Suppressor macrophage treated with lipopolysaccharide for 1 hour (primary cell): ENCODE data around the gene KDM4C.

Experiments used
- DNase-seq, 3 donors: peaks; one replicate each; pipeline ENCODE4 v3.0.0-alpha.2; 2020 to 2022

KDM4C gene

DNA sequence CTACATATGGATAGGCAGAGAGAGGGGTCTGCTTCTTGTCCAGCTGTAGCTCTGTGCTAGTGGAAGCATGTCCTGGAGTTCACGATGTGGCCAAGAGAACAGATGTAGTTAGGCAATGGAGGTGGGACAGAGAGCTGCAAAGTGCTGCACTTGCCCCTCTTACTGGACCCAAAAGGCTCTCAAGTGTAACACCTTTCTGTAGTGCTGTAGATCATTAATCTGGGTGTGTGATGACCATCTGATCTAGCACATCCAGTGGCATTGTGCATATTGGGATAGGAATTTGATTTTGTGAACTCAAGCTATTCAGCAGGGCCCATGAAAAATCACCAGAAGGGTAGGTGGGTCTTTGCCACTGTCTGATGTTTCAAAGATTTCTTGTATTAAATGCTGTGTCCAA is 151.4 kb downstream of the KDM4C start:
- DNase-seq: no peak

GRCh38 chr9:6910032-6910431 is 152.3 kb downstream of the KDM4C start:
- DNase-seq: peak in 1 of 3 donors; percentile 15

DNA sequence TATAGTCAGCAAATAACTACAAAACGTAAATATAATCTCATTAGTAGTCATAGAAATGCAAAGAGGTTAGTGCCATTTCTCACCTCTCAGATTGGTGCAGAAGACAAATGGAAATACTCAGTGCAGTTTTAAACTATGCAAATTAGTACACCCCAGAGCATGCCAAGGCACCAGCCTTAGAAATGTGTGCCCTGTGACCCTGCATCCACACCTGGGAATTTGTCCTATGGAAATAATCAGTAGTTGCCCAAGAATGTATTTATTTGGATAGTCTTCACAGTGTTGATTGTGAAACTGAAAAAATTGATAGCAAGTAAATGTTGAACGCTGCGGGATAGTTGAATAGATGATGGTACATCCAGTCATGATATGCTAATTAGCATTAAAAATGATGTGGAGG is 152.7 kb downstream of the KDM4C start:
- DNase-seq: no peak

DNA sequence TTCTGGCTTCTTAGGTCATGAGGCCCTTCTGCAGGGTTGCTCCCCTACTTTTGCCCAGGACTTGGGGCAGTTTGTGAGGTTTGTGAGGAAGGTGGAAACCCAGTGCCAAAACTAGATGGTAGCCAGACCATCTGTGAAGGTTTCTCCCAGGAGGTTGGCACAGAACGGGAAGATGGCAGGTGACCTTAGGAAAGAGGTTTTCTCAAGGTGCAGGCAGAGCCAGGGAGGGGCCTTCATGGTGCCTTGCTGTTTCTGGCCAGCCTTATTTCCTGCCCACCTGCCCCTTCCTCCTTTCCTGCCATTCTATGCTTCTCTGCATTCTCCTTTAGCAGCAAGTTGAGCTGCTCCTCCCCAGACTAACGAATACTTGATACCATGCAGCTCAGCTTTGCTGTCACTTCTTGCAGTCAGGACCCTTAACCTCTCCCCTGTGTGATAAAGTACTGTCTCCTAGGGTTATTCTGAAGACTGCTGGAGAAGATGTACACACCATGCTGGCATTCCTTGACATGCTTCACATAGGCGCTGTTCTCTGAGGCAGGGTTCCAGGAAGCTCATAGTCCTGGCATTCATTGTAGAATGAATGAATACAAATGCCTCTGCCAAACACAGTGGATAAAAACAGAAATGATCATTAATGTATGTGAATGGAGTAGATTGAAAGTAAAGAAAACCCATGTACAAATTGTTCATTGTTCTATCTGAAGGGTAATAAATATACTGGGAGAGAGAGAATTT is 154.3 kb downstream of the KDM4C start:
- no peak for DNase-seq

- DNase-seq: no peak
Measured at GRCh38 chr9:6915635-6916034, 157.9 kb downstream of the KDM4C start.

DNA sequence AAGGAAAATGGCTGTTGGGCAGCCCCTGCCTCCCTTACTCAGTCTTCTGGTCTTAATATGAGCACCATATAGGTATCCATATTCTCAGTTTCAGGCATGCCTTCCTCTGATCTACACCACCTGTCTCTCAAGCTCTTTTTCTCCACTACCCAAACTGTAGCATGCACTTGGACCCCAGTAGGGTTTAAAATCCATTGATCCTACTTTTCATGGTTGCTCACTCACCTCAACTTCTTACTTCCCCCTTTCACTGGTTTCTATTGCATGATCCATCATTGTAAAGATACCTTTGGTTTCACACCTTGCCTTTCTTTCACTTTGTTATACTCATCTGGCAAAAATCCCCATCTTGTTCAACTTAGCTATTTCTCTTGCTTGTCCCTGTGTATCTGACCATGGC is 159.4 kb downstream of the KDM4C start:
- DNase-seq: no peak

DNA sequence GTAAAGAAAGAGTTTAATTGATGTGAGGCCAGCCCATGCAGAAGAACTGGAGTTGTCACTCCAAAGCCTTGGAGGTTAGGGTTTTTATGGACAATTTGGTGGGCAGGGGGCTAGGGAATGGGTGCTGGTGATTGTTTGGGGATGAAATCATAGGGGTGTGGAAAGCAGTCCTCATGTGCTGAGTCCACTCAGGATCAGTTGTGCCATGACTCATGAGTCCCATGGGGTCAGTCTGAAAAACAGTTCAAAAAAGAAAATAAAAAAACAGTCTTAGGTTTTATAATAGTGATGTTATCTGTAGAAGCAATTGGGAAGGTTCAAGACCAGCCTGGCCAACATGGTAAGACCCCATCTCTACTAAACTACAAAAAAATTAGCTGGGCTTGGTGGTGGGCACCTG is 162.3 kb downstream of the KDM4C start:
- peak; percentile 18 to 41 (median 26) for DNase-seq

GRCh38 chr9:6921315-6921714 is 163.5 kb downstream of the KDM4C start:
- DNase-seq: no peak

DNA sequence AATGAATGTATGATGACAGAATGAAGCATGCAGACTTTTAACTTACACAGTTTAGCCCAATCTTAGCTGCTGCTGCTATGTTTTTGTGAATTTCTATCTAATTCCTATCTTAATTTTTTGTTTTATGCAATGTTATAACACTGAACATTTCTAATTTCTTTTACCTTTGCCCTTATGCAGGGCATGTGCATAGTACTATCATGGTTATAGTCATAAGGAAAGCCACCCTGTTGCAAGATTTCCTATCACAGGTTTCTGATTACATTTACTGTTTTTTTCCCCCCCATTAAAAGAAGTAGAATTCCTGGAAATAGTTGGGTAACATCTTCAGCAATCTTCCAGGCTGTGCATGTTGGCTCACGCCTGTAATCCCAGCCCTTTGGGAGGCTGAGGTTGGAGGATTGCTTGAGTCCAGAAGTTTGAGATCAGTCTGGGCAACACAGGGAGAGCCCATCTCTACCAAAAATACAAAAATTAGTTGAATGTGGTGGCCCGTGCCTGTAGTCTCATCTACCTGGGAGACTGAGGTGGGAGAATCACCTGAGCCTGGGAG is 164.4 kb downstream of the KDM4C start:
- no peak for DNase-seq

DNA sequence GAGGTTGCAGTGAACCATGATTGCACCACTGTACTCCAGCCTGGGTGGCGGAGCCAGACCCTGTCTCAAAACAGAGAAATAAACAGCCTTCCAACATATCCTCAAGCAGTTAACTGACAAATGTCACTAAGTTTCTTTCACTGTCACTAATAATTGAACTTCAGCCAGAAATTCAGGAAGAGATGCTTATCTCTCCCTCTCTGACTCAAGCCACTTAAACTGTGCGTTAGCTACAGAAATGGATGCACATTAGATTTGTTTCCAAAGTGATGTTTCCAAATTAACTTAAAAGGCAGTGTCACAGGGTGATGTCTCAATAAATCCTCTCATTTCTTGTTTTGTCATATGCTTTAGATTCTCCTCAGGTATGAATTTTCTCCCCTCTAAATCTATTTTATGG is 164.9 kb downstream of the KDM4C start:
- DNase-seq: no peak

GRCh38 chr9:6923086-6923485 is 165.3 kb downstream of the KDM4C start:
- DNase-seq: peak in 2 of 3 donors; percentile 42 to 61

DNA sequence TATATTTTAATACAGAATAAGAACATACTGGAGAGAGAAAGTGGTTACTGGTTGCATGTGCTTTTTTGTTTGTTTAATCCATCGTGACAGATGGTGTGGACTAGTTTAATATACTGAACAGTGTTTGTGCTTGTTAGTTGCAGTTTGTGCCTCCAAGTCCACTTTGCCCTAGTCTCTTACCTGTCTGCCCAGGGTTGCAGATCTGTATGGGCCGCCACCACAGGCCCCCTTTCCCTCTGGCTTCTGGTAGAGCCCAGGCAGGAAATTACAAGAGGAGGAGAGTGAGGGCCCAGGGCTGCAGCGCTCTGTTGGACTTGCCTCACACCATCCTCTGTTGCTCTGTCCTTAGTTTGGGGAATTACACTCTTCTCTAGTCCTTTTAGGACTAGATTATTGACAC is 166.4 kb downstream of the KDM4C start:
- no peak for DNase-seq

GRCh38 chr9:6924988-6925563 is 167.3 kb downstream of the KDM4C start:
- DNase-seq: no peak

DNA sequence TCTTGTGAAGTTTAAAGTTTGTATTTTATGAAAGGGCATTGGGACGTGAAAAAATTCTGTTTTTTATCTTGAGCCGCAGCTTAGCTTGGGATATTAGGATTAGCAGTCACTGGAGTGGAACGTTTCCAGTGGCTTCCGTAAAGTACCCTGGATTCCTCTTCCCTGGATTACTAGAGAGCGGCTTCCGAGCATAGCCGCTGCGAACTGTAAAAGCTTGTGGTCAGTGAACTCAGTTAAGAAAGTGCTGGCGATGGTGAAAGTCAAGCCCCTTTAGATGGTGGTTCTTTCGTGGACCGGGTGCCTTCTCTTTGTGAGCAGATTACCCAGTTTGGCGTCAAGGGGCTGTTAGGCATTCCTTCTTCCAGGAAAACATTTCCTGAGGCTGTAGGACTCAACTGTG is 168.1 kb downstream of the KDM4C start:
- DNase-seq: no peak

GRCh38 chr9:6926436-6926835 is 168.7 kb downstream of the KDM4C start:
- no peak for DNase-seq

GRCh38 chr9:6927838-6928237 is 170.1 kb downstream of the KDM4C start:
- DNase-seq: no peak

DNA sequence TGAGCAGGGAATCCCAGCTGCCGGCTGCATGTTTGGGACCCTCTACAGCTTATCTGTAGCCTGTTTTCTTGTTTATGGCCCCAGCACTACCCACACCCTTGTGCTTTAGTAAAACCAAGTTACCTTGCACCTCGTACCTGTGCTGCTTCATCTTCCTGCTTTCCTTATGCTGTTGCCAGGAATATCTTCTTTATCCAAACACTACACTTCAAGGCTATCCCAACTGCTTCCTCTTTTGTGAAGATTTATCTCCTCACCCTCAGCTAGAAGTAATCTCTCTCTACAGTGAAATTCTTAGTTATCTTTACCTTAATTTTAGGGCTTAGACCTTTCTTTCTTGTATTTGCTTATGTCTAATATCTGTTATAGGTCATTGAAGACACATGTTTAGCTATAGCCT is 171.1 kb downstream of the KDM4C start:
- DNase-seq: no peak

DNA sequence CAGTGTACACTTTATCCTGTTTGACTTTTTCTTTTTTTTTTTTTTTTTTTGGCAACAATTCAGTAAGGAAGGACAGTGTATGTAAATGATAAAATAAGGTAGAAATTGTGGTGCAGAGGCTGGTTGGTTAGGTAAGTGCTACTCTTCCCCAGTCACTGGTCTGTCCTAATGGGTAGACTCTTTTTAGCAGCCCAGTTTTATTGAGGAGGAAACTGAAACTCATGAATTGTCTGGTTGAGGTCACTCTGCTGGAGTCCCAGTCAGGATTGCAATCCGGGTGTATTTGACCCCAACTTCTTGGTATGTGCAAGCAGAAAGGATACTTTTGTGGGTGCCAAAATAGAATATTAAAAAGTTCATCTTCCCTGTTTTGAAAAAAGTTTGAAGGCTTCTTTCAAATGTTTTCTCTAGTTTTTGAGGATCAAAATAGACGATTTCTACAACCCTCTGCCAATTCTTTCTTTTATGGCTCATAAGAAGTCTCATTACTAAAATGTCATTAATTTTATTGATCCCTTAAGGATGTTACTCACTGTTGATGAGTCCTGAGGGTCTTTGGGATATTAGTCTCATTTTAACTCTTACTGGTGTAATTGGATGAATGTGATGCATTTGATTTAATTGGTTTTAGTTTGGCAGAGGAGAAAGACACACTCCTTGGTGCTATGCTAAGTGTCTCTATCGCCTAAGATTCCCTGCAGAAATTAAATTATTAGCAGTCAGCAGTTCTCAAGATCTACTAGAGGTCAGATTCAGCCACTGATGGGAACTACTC is 171.9 kb downstream of the KDM4C start:
- DNase-seq: peak in 1 of 3 donors; percentile 66

DNA sequence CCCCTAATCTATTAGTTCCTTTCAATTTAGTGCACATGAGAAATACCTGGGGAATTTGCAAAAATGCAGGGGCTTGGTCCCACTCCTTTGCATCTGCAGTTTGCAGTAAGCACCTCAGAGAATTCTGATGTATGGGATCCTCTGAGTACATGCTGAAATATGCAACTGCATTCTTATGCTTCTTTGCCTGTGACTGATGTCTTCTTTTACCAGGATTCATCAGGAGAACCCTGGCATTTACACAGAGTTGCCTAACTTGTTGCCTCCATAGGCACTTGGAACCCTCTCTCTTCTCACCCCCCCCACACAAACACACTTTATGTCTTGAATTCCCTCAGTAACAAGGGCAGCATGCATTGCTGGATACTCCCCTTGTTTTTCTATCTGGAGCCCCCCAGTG is 173.1 kb downstream of the KDM4C start:
- no peak for DNase-seq

DNA sequence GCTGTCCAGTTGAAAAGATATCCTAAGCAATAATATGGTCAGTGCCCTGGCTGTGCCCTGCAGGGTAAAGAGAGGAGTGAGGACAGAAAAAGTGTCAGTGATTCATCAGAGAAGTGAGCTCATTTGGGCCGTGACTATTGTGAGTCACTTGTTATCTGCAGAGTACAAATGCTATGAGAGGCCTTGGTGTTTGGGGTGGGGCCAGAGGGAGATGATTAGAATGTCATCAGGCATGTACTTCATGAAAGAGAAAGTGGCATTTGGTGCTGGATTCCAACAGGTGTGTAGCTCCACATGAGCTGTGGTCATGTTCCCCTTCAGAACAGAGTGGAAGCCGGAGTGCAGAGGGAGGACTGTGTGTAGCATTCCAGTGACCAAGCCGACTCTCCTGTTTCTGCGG is 174.1 kb downstream of the KDM4C start:
- DNase-seq: peak in 1 of 3 donors; percentile 87

DNA sequence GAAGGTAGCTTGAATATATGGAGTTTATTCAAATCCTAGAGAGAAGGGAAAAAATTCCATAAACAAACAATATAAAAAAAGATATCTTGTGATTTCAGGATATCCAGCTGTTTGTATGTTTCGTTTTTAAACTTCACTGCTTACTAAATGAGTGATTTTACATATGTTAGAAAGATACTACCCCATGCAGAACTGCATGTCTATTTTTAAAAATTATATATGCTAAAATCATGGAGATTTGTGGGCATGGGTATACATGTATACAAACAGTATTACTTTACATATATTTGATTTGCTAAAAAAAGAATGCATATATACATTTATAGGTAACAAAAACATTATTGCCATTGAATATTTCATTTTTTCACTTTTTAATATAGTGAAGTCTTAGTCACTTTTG is 178.3 kb downstream of the KDM4C start:
- DNase-seq: no peak

DNA sequence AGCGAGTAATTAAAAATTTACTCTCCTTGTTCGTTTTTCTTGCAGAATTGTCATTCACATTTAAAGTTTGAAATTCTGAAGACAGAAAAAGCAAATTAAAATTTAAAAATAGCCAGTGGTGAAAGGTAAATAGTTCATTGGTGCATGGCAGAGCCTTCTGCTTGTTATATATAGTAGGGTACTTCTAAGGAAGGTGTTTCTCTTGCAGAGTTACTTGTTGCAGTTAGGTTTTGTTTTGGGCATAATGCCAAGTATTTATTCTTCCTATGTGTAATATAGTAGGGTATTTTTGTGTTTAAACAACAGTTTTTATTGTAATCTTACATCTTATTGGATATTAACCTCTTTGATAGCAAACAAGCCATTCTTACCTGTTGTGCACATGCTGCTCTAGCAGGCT is 179.4 kb downstream of the KDM4C start:
- no peak for DNase-seq

DNA sequence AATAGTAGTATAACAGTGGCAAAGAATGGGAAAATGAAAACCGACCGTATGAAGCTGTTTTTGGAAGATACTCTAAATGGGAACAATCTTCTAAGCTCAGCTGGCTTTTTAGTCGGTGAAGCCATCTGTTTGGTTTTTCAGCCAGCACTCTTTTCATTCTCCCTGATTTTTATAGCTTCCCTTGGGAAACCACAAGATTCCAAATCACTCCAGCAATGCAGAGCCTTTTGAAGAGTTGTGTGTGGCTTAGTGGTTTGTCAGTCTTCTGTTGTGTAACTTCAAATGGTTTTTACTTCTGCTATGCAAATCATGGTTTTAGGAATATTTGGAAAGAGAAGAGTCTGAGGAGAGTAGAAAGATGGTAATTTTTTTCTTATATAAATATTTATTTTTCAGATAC is 180.7 kb downstream of the KDM4C start:
- DNase-seq: no peak

DNA sequence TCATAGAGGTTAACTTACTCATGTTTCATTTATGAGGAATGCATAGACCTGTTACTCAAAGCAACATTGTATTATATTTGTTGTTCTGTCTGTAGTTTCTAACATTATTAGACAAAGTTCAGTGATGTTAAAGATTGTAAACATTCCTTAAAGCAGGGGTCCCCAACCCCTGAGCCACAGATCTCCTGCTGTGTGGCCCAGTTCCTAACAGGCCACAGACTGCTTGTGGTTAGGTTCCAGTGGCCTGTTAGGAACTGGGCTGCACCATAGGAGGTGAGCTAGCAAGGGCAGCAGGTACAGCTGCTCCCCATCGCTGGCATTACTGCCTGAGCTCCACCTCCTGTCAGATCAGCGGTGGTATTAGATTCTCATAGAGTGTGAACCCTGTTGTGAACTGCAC is 181.1 kb downstream of the KDM4C start:
- no peak for DNase-seq
